ENCODE measurements around the gene KRTAP5-9. TPM values are rescaled to one million over a fixed set of nuclear protein-coding genes. Genes with fewer than 3 reads are reported as not detected.
A peak's percentile ranks its signal among the peaks of the same experiment; 100 is the strongest.
"Not testable (repeated sequence)": the region's sequence is repeated elsewhere in the genome, so short reads cannot be mapped to it uniquely, and the experiment has no call there.

The KRTAP5-9 gene
- total RNA-seq, 1 donor from 2014 or later, result 0.72 TPM

- no peak for DNase-seq (ENCODE audit: low spot score)
These were observed 13.9 kb downstream of the KRTAP5-9 start for GRCh38 chr11:71562120-71562519.

GRCh38 chr11:71563406-71563805, 15.2 kb downstream of the KRTAP5-9 start:
- DNase-seq (ENCODE audit: low spot score), result peak; percentile 15

GRCh38 chr11:71564430-71564829, 16.2 kb downstream of the KRTAP5-9 start:
- no peak for DNase-seq (ENCODE audit: low spot score)

GRCh38 chr11:71565263-71565662, 17.0 kb downstream of the KRTAP5-9 start, which contains the start of gene KRTAP5-10:
Gene KRTAP5-10 (plus strand): TSS chr11:71565563. CDS start chr11:71565588, 25 bp downstream.
- DNase-seq (ENCODE audit: low spot score), result no peak

GRCh38 chr11:71566081-71566620, 17.9 kb downstream of the KRTAP5-9 start:
- no peak for DNase-seq (ENCODE audit: low spot score)

GRCh38 chr11:71566626-71567599, 18.7 kb downstream of the KRTAP5-9 start:
- peak; percentile 8 for DNase-seq (ENCODE audit: low spot score)

- DNase-seq (ENCODE audit: low spot score), result not testable (repeated sequence)
These were observed 19.4 kb downstream of the KRTAP5-9 start for GRCh38 chr11:71567633-71568032.

- peak; percentile 82 for DNase-seq (ENCODE audit: low spot score)
These were observed 20.6 kb downstream of the KRTAP5-9 start for GRCh38 chr11:71568704-71569349.

- DNase-seq (ENCODE audit: low spot score), result not testable (repeated sequence)
These were observed 23.1 kb downstream of the KRTAP5-9 start for GRCh38 chr11:71571101-71571850.

GRCh38 chr11:71572811-71573210, 24.6 kb downstream of the KRTAP5-9 start:
- no peak for DNase-seq (ENCODE audit: low spot score)

- DNase-seq (ENCODE audit: low spot score), result no peak
These were observed 26.2 kb downstream of the KRTAP5-9 start for GRCh38 chr11:71574418-71574817.

- DNase-seq (ENCODE audit: low spot score), result no peak
These were observed 27.7 kb downstream of the KRTAP5-9 start for GRCh38 chr11:71575723-71576424.

- not testable (repeated sequence) for DNase-seq (ENCODE audit: low spot score)
These were observed 28.7 kb downstream of the KRTAP5-9 start for GRCh38 chr11:71576688-71577465.

- DNase-seq (ENCODE audit: low spot score), result no peak
These were observed 29.3 kb downstream of the KRTAP5-9 start for GRCh38 chr11:71577469-71578004.

GRCh38 chr11:71579513-71579912, 31.3 kb downstream of the KRTAP5-9 start:
- peak; percentile 59 for DNase-seq (ENCODE audit: low spot score)

- peak; percentile 70 for DNase-seq (ENCODE audit: low spot score)
These were observed 32.1 kb downstream of the KRTAP5-9 start for GRCh38 chr11:71580057-71581003.

- DNase-seq (ENCODE audit: low spot score), result no peak
These were observed 33.6 kb downstream of the KRTAP5-9 start for GRCh38 chr11:71581826-71582225.

GRCh38 chr11:71582309-71582895, 34.2 kb downstream of the KRTAP5-9 start, which contains the start of gene KRTAP5-11:
Gene KRTAP5-11 (minus strand): TSS chr11:71582875. CDS start chr11:71582837, 38 bp downstream.
- DNase-seq (ENCODE audit: low spot score), result no peak
